Measurements from ENCODE around the gene GNA12.
A peak's percentile ranks its signal among the peaks of the same experiment; 100 is the strongest.

Gene GNA12, protein sequence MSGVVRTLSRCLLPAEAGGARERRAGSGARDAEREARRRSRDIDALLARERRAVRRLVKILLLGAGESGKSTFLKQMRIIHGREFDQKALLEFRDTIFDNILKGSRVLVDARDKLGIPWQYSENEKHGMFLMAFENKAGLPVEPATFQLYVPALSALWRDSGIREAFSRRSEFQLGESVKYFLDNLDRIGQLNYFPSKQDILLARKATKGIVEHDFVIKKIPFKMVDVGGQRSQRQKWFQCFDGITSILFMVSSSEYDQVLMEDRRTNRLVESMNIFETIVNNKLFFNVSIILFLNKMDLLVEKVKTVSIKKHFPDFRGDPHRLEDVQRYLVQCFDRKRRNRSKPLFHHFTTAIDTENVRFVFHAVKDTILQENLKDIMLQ

GRCh38 chr7:2844153-2845033 lies at the start of gene GNA12:
Gene GNA12, minus strand, starts transcription at chr7:2844308. Its CDS starts 147 bp downstream, at chr7:2844161.
- H3K9ac ChIP-seq = peak within 1 kb of the TSS; percentile 91
- peak within 1 kb of the TSS; percentile 90 for H3K27ac ChIP-seq
- H3K9me3 ChIP-seq = peaks cover 12% of the 10 kb centered on the region; the same call in 1 of the 2 replicates
- peak within 1 kb of the TSS; percentile 97 for H3K4me2 ChIP-seq
- peaks cover 38% of the 10 kb centered on the region for H4K20me1 ChIP-seq
- peak within 1 kb of the TSS; percentile 91 for H3K4me3 ChIP-seq
- H3K27me3 ChIP-seq = no peaks in the 10 kb centered on the region
- peaks cover 48% of the 10 kb centered on the region for H3K36me3 ChIP-seq
- TF ChIP-seq Cebpa-rat (IDR thresholded peaks at IDR 0.05) = no peak
- peaks cover 46% of the 10 kb centered on the region for H3K4me1 ChIP-seq

DNA sequence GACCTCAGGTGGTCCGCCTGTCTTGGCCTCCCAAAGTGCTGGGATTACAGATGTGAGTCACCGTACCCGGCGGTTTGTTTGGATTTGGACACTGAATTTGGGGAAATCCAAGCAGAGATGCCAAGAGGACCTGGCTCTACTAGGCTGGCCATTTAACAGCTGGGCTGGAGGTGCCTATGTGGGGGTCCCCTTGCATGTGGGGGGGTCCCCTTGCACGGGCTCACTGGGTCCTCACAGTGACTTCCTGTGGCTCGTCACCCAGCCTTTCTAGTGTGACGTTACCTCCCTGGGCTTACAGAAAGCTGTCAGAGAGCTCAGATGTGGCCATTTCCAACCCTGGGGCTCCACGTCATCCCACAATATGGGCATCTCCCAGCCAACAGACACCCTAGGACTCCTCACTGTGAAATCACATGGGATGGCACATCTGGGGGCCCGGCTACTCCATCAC lies 49.3 kb upstream of the GNA12 start:
- peaks cover 71% of the 10 kb centered on the region for H3K4me1 ChIP-seq
- H3K9ac ChIP-seq = peak overlapping the region; percentile 79
- no peaks in the 10 kb centered on the region for H3K36me3 ChIP-seq
- no peaks in the 10 kb centered on the region for H4K20me1 ChIP-seq
- no peak for TF ChIP-seq Cebpa-rat (IDR thresholded peaks at IDR 0.05)
- peak overlapping the region; percentile 78 for H3K4me2 ChIP-seq
- H3K9me3 ChIP-seq = peaks cover 8% of the 10 kb centered on the region
- H3K27ac ChIP-seq = peak overlapping the region; percentile 92
- H3K27me3 ChIP-seq = no peaks in the 10 kb centered on the region
- H3K4me3 ChIP-seq = peak overlapping the region; percentile 60

DNA sequence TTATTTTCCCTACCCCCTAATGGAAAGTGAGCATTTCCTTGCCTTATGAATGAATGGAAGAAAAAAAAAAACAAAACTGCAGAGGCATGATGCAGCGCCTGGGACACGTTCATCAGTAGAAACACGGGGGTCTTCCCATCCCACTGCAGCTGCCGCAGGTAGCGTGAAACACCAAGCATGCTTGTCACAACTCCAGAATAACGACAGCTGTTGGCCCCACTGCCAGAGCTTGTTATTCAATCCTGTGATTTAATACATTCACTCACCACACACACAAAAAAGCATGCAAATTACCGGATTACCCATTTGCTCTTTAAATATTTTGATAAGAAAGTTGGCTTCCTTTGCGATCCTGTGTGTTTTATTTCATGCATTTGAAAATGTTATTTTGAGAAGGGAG lies 48.4 kb upstream of the GNA12 start:
- Histone ChIP-seq H3K36me3 (no peaks in the 10 kb centered on the region), H3K4me1 (peaks cover 76% of the 10 kb centered on the region), H3K27ac (peak overlapping the region; percentile 92), H3K9me3 (no peaks in the 10 kb centered on the region), H3K4me3 (no peak overlapping the region), H3K9ac (peak overlapping the region; percentile 79), H3K27me3 (no peaks in the 10 kb centered on the region), H4K20me1 (no peaks in the 10 kb centered on the region), H3K4me2 (peak overlapping the region; percentile 78)
- TF ChIP-seq Cebpa-rat (IDR thresholded peaks at IDR 0.05) = no peak

DNA sequence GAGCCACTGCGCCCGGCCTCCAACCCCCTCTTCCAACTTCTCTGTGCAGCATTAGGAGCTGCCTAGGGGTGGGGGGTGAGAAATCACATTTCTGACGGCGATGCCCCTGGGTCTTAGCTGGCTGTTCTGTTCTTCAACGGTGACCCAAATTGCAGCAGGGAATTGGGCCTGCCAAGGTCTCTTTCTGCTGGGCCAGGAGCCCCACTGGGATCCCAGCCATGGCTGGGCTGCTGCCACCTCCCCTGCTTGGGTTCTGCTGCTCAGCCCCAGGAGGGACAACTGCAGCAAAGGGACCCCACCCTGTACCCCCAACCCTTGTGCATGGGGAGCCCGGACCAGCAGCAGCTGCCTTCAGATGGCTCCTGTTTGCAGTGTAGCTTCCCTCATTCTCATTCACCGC lies 43.7 kb upstream of the GNA12 start:
- no peak overlapping the region for H3K9ac ChIP-seq
- no peaks in the 10 kb centered on the region for H3K9me3 ChIP-seq
- H3K36me3 ChIP-seq = no peaks in the 10 kb centered on the region
- H3K4me2 ChIP-seq = no peak overlapping the region
- peaks cover 63% of the 10 kb centered on the region for H3K4me1 ChIP-seq
- TF ChIP-seq Cebpa-rat (IDR thresholded peaks at IDR 0.05) = no peak
- H3K4me3 ChIP-seq = no peak overlapping the region
- H3K27me3 ChIP-seq = no peaks in the 10 kb centered on the region
- H4K20me1 ChIP-seq = no peaks in the 10 kb centered on the region
- no peak overlapping the region for H3K27ac ChIP-seq

DNA sequence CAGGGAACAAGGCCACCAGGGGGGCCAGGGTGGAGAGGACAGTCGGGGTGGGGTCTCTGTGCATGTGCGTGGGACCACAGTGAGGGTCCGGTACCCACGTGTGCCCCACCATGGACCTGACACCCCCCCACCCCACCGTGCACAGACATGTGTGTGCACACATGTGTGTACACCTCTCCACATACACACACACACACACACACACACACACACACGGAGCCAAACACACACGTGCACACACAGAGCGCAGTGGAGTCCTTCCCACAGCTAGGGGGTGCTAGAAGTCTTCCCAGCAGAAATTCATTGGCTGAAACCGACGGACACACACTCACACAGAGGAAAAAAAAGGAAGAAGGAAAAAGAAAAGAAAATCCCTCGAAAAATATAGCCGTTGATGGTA lies 42.8 kb upstream of the GNA12 start:
- peak overlapping the region; percentile 22; the same call in 1 of the 2 replicates for H3K4me2 ChIP-seq
- no peaks in the 10 kb centered on the region for H3K36me3 ChIP-seq

DNA sequence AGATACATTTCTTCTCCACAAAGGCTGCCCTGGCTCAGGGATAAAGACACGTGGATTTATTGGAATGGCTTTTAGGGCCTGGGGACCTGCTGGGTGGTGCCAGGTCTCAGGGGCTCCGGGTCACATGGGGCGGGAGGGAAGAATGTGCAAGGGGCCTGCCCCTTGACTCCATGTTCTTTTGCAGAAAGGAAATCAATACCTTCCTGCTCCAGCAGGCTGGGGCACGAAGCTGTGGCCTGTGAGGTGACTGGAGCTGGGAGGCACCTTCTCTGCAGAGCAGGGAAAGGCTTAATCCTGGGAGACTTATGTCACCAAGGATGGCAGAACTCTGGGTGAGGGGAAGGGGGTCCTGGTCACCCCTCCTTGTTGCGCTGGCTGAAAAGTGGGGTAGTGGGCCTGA lies 42.3 kb upstream of the GNA12 start:
- TF ChIP-seq Cebpa-rat (IDR thresholded peaks at IDR 0.05) = no peak
- H3K9ac ChIP-seq = no peak overlapping the region
- no peaks in the 10 kb centered on the region for H3K9me3 ChIP-seq
- no peak overlapping the region for H3K4me3 ChIP-seq
- no peaks in the 10 kb centered on the region for H3K27me3 ChIP-seq
- no peak overlapping the region for H3K27ac ChIP-seq
- H3K36me3 ChIP-seq = no peaks in the 10 kb centered on the region
- H4K20me1 ChIP-seq = no peaks in the 10 kb centered on the region
- H3K4me1 ChIP-seq = peaks cover 64% of the 10 kb centered on the region
- peak overlapping the region; percentile 22; the same call in 1 of the 2 replicates for H3K4me2 ChIP-seq

More for the DNA sequence above, 42.8 kb upstream of the GNA12 start:
- no peaks in the 10 kb centered on the region for H3K9me3 ChIP-seq
- no peak overlapping the region for H3K27ac ChIP-seq
- no peaks in the 10 kb centered on the region for H3K27me3 ChIP-seq
- no peak overlapping the region for H3K9ac ChIP-seq
- no peaks in the 10 kb centered on the region for H4K20me1 ChIP-seq
- H3K4me3 ChIP-seq = no peak overlapping the region
- TF ChIP-seq Cebpa-rat (IDR thresholded peaks at IDR 0.05) = no peak
- H3K4me1 ChIP-seq = peaks cover 63% of the 10 kb centered on the region

DNA sequence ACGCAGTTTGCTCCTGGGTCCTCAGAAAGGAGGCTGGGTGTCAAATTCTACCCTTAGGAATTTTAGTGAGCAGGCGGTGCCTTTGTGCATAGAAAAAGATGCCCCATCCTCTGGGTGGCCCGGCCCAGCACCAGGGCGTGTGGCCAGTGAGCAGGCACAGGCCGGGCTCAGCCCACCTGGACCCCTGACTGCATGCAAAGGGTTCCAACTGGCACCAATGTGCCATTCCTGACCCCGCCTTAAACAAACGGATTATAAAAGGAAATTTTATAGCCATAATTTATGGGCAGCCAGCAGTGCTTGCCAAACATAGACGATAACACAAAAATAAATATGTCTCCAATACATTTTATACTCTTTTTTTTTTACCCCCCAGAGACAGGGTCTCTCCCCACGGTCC lies 40.1 kb upstream of the GNA12 start:
- Histone ChIP-seq H3K27ac (no peak overlapping the region), H3K4me1 (peaks cover 68% of the 10 kb centered on the region), H3K4me2 (no peak overlapping the region), H3K27me3 (no peaks in the 10 kb centered on the region), H3K4me3 (no peak overlapping the region), H4K20me1 (no peaks in the 10 kb centered on the region), H3K36me3 (no peaks in the 10 kb centered on the region), H3K9ac (no peak overlapping the region), H3K9me3 (no peaks in the 10 kb centered on the region)
- no peak for TF ChIP-seq Cebpa-rat (IDR thresholded peaks at IDR 0.05)

DNA sequence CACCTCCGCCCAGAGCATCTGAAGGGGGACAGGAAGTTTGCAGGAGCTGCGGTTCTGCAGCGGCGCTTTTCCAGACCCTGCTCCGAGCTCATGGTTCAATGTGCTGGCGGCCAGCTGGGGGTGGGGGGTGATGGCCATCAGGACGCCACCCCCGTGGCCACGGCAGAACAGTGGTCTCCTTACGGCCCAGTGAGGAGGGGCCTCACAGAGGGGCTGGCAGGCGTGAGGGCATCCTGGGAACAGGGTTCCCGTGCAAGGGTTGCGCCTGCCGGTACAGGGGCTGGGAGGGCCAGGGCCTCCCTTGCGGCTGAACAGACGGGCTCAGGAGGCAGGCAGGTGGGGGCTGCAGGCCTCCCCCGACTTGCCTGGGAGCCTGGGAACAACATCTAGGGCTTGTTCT lies 39.0 kb upstream of the GNA12 start:
- Histone ChIP-seq H4K20me1 (no peaks in the 10 kb centered on the region), H3K27me3 (no peaks in the 10 kb centered on the region), H3K4me3 (no peak overlapping the region), H3K4me2 (peak overlapping the region; percentile 72), H3K27ac (no peak overlapping the region), H3K4me1 (peaks cover 79% of the 10 kb centered on the region), H3K36me3 (no peaks in the 10 kb centered on the region), H3K9me3 (no peaks in the 10 kb centered on the region), H3K9ac (no peak overlapping the region)
- TF ChIP-seq Cebpa-rat (IDR thresholded peaks at IDR 0.05) = no peak

DNA sequence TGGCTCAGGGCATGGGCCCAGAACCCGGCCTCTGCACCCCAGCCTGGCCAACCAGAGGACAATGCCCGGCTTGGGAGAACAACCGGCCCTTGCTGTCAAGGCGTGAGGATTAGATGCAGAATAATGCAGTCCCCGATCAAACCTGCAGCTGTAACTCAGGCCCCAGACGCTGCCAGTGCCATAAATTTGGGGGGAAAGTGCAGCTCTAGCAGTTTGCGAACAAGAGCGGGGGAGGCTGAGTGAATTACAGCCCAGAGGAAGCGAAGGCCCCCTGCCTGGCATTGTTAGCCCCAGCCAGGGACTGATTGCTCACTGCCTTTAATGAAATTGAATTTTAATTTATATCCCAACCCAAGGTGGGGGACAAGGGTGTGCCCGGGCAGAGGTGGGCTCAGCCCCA lies 38.0 kb upstream of the GNA12 start:
- H3K9me3 ChIP-seq = no peaks in the 10 kb centered on the region
- H3K36me3 ChIP-seq = no peaks in the 10 kb centered on the region
- no peaks in the 10 kb centered on the region for H4K20me1 ChIP-seq
- H3K4me3 ChIP-seq = no peak overlapping the region
- peak overlapping the region; percentile 72 for H3K4me2 ChIP-seq
- peaks cover 81% of the 10 kb centered on the region for H3K4me1 ChIP-seq
- H3K27me3 ChIP-seq = no peaks in the 10 kb centered on the region
- H3K9ac ChIP-seq = no peak overlapping the region
- no peak for TF ChIP-seq Cebpa-rat (IDR thresholded peaks at IDR 0.05)
- no peak overlapping the region for H3K27ac ChIP-seq

Data from BLaER1 (cell line).